Breast epithelium (tissue), 3 donors: ENCODE results near the gene ASB10.

ENCODE experiments used
- POLR2A ChIP-seq: fragments of 450-650 bp; IDR thresholded peaks from one replicate; pipeline ENCODE4 v1.6.1; 2016; ENCODE audit warnings: antibody characterized with exemption, mild to moderate bottlenecking, moderate library complexity
- TF ChIP-seq, protein P1 (sequence below), 3 donors: fragments of 450-650 bp; IDR thresholded peaks; one replicate each; pipeline ENCODE4 v1.5.1; 2016 to 2017; ENCODE audit warnings: antibody characterized with exemption in 3 of 3, mild to moderate bottlenecking in 3 of 3, moderate library complexity in 3 of 3

DNA sequence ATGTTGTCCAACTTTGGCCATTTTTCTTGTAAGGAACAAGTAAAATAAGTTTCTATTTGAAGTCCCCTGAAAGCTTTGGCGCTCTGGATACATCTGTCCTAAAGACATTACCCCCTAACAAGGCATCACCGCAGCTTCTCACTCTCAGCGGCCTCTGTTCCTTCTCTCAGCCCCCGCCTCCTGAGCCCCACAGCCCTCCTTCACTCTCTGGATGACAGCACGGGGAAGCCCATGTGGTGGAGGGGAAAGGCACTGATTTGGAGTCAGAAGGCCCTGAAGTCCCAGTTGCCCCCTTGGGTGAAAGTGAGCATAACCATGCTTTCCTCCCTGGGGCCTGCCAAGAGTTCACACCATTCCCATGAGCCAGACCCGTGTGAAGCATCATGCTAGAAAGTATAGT, 18.7 kb upstream of the ASB10 start:
- TF ChIP-seq, protein P1, sequence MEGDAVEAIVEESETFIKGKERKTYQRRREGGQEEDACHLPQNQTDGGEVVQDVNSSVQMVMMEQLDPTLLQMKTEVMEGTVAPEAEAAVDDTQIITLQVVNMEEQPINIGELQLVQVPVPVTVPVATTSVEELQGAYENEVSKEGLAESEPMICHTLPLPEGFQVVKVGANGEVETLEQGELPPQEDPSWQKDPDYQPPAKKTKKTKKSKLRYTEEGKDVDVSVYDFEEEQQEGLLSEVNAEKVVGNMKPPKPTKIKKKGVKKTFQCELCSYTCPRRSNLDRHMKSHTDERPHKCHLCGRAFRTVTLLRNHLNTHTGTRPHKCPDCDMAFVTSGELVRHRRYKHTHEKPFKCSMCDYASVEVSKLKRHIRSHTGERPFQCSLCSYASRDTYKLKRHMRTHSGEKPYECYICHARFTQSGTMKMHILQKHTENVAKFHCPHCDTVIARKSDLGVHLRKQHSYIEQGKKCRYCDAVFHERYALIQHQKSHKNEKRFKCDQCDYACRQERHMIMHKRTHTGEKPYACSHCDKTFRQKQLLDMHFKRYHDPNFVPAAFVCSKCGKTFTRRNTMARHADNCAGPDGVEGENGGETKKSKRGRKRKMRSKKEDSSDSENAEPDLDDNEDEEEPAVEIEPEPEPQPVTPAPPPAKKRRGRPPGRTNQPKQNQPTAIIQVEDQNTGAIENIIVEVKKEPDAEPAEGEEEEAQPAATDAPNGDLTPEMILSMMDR (IDR thresholded peaks at IDR 0.05): no peak
- TF ChIP-seq POLR2A: no peak
